ENCODE measurements around the gene KISS1R.

DNA sequence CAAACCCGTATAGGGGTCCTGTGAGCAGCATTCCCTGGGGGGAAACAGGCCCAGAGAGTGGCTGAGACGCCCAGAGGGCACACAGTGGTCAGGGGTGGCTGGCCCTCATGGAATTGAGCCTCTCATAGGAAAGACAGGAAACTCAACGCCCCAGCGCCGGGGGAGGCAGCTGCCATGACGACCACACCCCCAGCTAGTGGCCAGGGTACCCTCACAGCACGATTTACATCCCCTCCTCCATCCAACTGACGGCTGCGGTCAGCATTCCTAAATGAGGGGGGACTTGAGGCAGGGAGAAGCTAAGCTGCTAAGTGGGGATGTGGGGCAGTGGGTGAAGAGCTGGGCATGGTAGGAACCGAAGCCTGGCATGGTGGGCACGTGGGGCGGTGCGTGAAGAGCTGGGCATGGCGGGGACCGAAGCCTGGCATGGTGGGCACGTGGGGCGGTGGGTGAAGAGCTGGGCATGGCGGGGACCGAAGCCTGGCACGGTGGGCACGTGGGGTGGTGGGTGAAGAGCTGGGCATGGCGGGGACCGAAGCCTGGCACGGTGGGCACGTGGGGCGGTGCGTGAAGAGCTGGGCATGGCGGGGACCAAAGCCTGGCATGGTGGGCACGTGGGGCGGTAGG lies 34.1 kb upstream of the KISS1R start:
- TF ChIP-seq, protein P1, sequence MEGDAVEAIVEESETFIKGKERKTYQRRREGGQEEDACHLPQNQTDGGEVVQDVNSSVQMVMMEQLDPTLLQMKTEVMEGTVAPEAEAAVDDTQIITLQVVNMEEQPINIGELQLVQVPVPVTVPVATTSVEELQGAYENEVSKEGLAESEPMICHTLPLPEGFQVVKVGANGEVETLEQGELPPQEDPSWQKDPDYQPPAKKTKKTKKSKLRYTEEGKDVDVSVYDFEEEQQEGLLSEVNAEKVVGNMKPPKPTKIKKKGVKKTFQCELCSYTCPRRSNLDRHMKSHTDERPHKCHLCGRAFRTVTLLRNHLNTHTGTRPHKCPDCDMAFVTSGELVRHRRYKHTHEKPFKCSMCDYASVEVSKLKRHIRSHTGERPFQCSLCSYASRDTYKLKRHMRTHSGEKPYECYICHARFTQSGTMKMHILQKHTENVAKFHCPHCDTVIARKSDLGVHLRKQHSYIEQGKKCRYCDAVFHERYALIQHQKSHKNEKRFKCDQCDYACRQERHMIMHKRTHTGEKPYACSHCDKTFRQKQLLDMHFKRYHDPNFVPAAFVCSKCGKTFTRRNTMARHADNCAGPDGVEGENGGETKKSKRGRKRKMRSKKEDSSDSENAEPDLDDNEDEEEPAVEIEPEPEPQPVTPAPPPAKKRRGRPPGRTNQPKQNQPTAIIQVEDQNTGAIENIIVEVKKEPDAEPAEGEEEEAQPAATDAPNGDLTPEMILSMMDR (IDR thresholded peaks at IDR 0.05; ENCODE audit: low read depth, low read length) = no peak
- TF ChIP-seq EZH2phosphoT487 (IDR thresholded peaks at IDR 0.05; ENCODE audit: low read depth) = no peak
